HK-2 (cell line): Measurements from ENCODE around the gene DOK5.

Experiments used
- DNase-seq: peaks from one replicate; pipeline ENCODE4 v3.0.0-alpha.2; 2018; ENCODE audit not compliant: unreplicated experiment

Gene DOK5

GRCh38 chr20:54611708-54612412, 136.5 kb downstream of the DOK5 start:
- no peak for DNase-seq

- DNase-seq: no peak
Observed at GRCh38 chr20:54618412-54618811, 143.0 kb downstream of the DOK5 start.

- no peak for DNase-seq
Observed at GRCh38 chr20:54619181-54619580, 143.8 kb downstream of the DOK5 start.

GRCh38 chr20:54619682-54620081, 144.3 kb downstream of the DOK5 start:
- no peak for DNase-seq

- DNase-seq: no peak
Observed at GRCh38 chr20:54620611-54621010, 145.2 kb downstream of the DOK5 start.

GRCh38 chr20:54622333-54623295, 147.2 kb downstream of the DOK5 start:
- no peak for DNase-seq

GRCh38 chr20:54623991-54624569, 148.7 kb downstream of the DOK5 start:
- no peak for DNase-seq

GRCh38 chr20:54624706-54625390, 149.5 kb downstream of the DOK5 start:
- DNase-seq: no peak

- no peak for DNase-seq
Observed at GRCh38 chr20:54625497-54625896, 150.1 kb downstream of the DOK5 start.

GRCh38 chr20:54626126-54626525, 150.7 kb downstream of the DOK5 start:
- no peak for DNase-seq

- no peak for DNase-seq
Observed at GRCh38 chr20:54629632-54630031, 154.2 kb downstream of the DOK5 start.

GRCh38 chr20:54630582-54630981, 155.2 kb downstream of the DOK5 start:
- DNase-seq: no peak

GRCh38 chr20:54631059-54631458, 155.7 kb downstream of the DOK5 start:
- DNase-seq: no peak

- no peak for DNase-seq
Observed at GRCh38 chr20:54633374-54634355, 158.3 kb downstream of the DOK5 start.

- no peak for DNase-seq
Observed at GRCh38 chr20:54636575-54636974, 161.2 kb downstream of the DOK5 start.

- DNase-seq: no peak
Observed at GRCh38 chr20:54639941-54640340, 164.5 kb downstream of the DOK5 start.

- DNase-seq: no peak
Observed at GRCh38 chr20:54640800-54641199, 165.4 kb downstream of the DOK5 start.

- DNase-seq: no peak
Observed at GRCh38 chr20:54642864-54643667, 167.7 kb downstream of the DOK5 start.

- no peak for DNase-seq
Observed at GRCh38 chr20:54643761-54644160, 168.4 kb downstream of the DOK5 start.
